SU-DHL-6 (cell line): ENCODE measurements around the gene FNIP2.

ENCODE experiments used
- CTCF ChIP-seq: fragments of 200-600 bp; sonication (generic); IDR thresholded peaks from one replicate; pipeline ENCODE4 v1.5.1; 2017; ENCODE audit warnings: antibody characterized with exemption, mild to moderate bottlenecking, low read length, moderate library complexity; ENCODE audit not compliant: insufficient read depth, poor library complexity, severe bottlenecking
- EZH2phosphoT487 ChIP-seq: fragments of 200-600 bp; sonication (generic), shearing (Covaris generic); conservative IDR thresholded peaks from 2 replicates; pipeline ENCODE4 v1.6.1; 2018; ENCODE audit warnings: mild to moderate bottlenecking, antibody characterized with exemption, low read length, moderate library complexity, mixed read lengths

GRCh38 chr4:158813113-158813512, 44.3 kb downstream of the FNIP2 start:
- TF ChIP-seq CTCF (no peak), EZH2phosphoT487 (no peak)
